GM19043 (cell line): ENCODE measurements around the gene TTF2.
A peak's percentile ranks its signal among the peaks of the same experiment; 100 is the strongest.
"Not testable (repeated sequence)": the region's sequence is repeated elsewhere in the genome, so short reads cannot be mapped to it uniquely, and the experiment has no call there.

ENCODE experiments used
- ATAC-seq: cut with Tn5 transposase; IDR thresholded peaks from one replicate; pipeline ENCODE4 v1.9.1; 2021; ENCODE audit warnings: low read depth; ENCODE audit not compliant: unreplicated experiment

The TTF2 gene

DNA sequence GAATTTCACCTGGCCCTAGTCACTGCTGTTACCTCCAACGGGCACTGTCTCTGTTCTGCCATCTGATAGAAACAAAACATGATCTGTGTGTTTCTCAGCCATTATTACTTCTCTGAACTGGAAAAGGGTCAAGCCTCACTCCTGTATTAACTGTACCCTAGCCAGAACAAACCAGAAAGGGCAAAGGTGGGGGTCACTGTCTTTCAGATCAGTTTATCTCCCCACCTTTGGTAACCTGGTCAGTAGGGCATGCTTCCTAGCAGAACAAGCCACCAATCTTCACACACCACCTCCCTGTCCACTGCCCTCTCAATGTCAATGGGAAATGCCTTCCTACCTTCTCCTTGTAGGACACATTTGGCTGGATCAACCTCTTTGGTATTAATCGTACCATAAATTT lies 57.6 kb downstream of the TTF2 start:
- no peak for ATAC-seq

GRCh38 chr1:117118137-117118536 lies 58.0 kb downstream of the TTF2 start:
- no peak for ATAC-seq

DNA sequence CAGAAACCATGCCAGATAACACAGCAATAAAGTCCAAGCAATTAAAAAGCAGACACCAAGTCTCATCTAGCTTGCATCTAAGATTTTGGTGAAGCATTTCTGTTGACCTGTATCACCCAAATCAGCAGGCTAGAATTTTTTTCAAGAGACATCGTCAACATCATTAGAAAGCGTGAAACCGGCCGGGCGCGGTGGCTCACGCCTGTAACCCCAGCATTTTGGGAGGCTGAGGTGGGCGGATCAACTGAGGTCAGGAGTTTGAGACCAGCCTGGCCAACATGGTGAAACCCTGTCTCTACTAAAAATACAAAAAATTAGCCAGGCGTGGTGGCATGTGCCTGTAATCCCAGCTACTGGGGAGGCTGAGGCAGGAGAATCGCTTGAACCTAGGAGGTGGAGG lies 59.0 kb downstream of the TTF2 start:
- ATAC-seq: not testable (repeated sequence)

GRCh38 chr1:117120774-117121588 lies 60.9 kb downstream of the TTF2 start:
- ATAC-seq: no peak

GRCh38 chr1:117121589-117122329 lies 61.6 kb downstream of the TTF2 start, which contains the start of gene TRIM45:
TRIM45 (minus strand) TSS chr1:117121749; CDS start chr1:117121201, 548 bp downstream.
- peak; percentile 85 for ATAC-seq

DNA sequence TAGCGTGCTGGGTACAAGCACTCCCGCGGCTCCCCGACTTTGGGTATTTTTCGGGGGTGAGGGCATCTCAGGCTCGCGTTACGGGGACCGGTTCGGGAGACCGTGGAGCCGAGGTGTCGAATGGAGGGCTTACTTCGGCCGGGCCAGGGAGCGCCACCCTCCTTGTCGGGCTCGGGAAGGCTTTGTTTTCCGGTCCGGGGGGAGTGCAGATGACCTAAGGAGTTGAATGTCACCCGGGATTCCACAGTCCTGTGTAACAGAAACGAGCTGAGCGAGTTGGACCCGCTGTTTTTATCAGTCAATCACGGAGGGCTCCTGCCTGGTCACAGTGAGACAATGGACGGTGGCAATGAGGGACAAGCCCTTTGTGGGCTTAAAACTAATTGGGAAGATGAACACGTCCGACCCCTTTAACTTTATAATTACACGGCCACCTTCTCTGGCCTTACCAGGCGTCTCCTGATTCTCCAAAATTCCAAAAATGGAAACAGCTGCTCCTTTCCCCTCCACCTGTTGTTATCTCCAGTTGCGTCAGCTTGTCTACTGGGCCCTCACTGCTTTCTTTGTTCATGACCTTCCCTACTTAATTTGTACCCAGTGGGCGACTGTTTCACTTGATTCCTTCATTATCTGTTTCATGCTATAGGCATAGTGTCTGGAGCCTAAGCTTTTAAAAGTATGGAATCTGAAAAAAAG lies 62.4 kb downstream of the TTF2 start:
- ATAC-seq: no peak

DNA sequence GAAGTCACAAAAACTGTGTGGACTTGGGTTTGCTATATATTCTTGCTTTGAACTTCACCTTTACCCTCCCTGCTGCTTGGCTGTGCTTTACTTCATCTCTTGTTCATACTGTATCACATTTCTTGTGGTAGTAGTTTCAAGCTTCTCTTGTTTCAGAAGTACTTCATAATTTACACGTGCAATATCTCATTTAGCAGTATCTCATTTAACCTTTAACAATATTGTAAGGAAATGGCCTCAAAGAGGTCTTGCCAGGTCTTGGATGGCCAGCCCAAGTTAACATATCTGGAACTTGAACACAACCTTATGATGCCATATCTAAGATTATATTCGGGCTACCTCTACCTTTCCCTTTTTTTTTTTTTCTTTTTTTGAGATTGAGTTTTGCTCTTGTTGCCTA lies 63.1 kb downstream of the TTF2 start:
- no peak for ATAC-seq

- no peak for ATAC-seq
These were observed 64.5 kb downstream of the TTF2 start for GRCh38 chr1:117124661-117125060.

- ATAC-seq: no peak
These were observed 67.7 kb downstream of the TTF2 start for GRCh38 chr1:117127795-117128194.

DNA sequence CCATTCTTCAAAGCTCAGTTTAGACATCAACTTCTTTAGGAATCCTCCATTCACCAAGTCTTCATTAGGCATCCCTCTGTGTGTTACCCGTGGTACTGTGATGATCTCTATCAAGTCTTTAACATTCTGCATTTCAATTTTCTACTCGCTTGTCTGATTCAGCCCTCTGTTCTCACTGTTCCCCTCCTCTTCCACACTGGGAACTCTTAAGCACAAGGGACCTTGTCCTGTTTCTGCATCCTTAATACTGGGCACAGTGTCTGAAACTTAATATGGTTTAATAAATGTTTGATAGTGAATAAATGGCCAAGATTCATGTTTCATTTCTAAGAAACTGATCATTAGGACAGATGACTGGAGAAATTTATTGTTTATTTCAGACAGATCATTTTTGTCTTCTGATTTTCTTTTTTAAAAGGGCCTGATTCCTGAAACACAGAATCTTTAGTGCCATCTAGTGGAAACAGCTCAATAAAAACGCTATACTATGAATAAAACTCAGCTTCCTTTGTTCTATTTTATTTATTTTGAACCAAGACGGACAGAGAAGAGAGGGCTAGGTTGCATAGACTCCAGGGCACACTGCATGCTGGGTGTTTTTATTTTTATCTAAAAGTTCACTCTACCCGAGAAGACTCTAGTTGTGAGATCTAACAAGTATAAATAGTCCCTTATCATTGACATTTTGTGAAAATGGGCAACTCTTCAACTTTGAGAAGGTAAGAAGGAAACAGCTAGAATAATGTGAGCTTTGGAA lies 68.4 kb downstream of the TTF2 start:
- no peak for ATAC-seq

GRCh38 chr1:117130526-117130925 lies 70.4 kb downstream of the TTF2 start:
- ATAC-seq: no peak

DNA sequence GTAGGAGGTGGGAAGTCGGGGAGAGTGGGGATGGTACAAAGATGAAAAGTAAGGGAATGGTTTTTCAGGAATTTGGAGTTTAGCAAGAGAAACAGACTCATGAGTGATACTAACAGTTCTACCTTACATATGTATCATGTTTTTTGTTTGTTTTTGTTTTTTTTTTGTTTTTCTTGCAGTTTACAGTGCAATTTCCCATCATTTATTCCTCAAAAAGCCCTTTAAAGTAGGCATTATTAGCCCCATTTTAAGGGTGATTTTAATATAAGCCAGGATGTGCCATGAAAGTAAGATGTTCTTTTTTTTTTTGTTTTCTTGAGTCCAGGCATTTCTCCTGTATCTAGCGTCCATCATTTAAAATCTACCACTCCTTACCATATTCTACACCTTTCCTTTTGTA lies 75.2 kb downstream of the TTF2 start:
- ATAC-seq: no peak

GRCh38 chr1:117136749-117137148 lies 76.6 kb downstream of the TTF2 start:
- ATAC-seq: no peak

- ATAC-seq: no peak
These were observed 77.2 kb downstream of the TTF2 start for GRCh38 chr1:117137281-117137855.

GRCh38 chr1:117138106-117138505 lies 78.0 kb downstream of the TTF2 start:
- no peak for ATAC-seq

DNA sequence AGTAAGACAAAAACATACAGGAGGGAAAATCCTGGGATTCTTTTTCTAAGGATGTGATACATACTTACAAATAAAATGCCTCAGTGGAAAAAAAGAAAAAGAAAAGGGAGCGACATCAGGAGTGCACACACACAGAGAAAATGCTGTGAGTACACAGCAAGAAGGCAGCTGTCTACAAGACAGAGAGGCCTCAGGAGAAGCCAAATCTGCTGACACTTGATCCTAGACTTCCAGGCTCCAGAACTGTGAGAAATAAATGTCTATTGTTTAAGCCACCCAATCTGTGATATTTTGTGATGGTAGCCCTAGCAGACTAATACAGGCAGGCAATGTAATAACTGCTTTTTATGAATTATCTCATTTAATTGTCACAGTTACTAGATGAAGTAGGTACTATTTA lies 78.4 kb downstream of the TTF2 start:
- ATAC-seq: no peak

DNA sequence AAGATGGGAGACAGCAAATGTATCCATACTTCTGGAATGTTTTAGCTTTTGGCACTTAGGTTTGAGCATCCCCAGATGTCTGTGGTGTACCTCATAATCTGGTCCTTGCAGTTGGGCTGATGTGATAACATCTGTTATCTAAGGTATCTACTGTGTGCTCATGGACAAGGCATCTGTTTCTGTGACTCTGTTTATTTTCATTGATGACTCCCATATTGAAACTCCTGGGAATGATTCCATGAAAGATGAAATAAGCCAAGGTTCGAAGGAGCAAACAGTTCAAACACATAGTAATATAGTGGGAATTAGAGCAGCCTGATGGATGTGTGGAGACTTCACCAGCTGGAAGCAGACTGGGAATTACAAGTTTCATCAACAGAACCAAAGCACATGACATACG lies 82.1 kb downstream of the TTF2 start:
- ATAC-seq: no peak

- no peak for ATAC-seq
These were observed 83.0 kb downstream of the TTF2 start for GRCh38 chr1:117143172-117143571.

- ATAC-seq: no peak
These were observed 83.7 kb downstream of the TTF2 start for GRCh38 chr1:117143871-117144270.

GRCh38 chr1:117146072-117146471 lies 85.9 kb downstream of the TTF2 start:
- no peak for ATAC-seq
